ENCODE results near the gene AFAP1L2.

GRCh38 chr10:114256822-114257221, 147.5 kb downstream of the AFAP1L2 start:
- TF ChIP-seq CTCF (IDR thresholded peaks at IDR 0.05) (no peak), POLR2A (IDR thresholded peaks at IDR 0.05) (no peak)

Measured in Peyer's patch (tissue), 4 donors.